NK-92 (cell line): ENCODE measurements around the gene LAGE3.

Source experiments
- DNase-seq: peaks from one replicate; lab custom pipeline; 2025; ENCODE audit not compliant: unreplicated experiment; lab: John Stamatoyannopoulos, UW

LAGE3 gene

GRCh38 chrX:154436983-154437752 is 41.9 kb downstream of the LAGE3 start, which contains the start of gene GDI1:
Gene GDI1 (plus strand): TSS chrX:154437154. CDS start chrX:154437255, 101 bp downstream.
- no peak for DNase-seq

- no peak for DNase-seq
Measured at GRCh38 chrX:154436374-154436982, 42.6 kb downstream of the LAGE3 start.

- DNase-seq, result no peak
Measured at GRCh38 chrX:154435171-154435733, 43.8 kb downstream of the LAGE3 start.

DNA sequence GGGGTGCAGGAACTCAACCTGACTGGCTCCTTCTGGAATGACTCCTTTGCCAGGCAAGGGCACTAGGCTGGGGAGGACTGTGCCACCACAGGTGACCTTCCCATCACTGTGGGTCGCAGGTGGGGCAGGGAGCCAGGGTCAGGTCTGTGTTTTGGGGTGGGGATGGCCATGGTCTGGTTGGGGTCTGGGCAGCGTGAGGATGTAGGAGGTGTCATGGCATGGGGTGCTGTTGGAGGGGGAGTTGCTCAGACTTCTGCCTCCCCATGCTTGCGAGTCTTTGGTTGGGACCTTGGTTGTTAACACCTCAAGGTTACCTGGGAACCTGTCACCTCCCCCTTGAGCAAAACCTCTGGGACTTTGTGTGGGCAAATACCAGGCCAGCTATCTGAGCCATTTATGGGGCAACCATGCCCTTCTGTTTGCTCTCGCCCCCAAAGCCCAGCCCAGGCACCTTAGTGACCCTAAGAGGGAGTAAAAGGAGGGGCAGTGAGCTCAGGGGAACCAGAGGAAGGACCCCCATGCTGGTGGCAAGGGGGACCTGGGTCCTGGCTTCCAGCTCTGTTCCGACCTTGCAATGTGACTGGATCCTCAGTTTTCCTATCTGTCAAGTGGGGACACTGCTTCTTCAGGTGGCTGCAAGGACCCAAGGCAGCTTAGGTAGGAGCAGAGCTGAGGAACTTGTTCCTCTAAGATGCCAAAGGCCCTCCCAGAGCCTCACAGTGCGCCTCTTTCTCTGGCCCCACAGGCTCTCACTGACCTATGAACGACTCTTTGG is 44.5 kb downstream of the LAGE3 start:
- no peak for DNase-seq

DNA sequence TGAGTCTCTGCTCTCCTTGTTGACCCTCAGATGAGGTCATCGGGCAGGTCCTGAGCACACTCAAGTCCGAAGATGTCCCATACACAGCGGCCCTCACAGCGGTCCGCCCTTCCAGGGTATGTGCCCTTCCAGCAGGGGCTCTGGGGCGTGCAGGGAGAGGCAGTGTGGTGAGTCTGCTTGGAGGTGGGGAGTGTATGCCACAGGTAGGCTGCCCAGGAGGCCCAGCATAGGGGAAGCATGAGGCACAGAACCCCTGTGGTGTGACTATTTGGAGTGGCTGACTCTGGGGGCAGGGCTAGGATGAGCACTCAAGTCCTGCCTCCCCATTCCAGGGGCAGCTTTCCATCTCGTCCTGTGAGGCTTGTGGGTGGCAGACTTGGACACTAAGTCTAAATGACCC is 45.5 kb downstream of the LAGE3 start:
- no peak for DNase-seq

DNA sequence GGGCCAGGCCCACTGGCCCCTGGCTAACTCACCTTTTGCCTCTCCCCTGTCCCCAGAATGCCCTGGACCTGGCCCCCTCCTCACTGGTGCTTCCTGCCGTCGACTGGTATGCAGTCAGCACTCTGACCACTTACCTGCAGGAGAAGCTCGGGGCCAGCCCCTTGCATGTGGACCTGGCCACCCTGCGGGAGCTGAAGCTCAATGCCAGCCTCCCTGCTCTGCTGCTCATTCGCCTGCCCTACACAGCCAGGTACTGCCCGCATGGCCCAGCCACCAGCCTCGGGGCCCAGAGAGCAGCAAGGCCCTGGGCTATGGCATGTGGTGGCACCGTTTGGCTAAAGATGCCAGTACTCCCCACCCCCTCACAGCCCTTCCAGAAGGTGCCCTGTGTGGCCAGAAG is 46.9 kb downstream of the LAGE3 start:
- DNase-seq, result no peak

DNA sequence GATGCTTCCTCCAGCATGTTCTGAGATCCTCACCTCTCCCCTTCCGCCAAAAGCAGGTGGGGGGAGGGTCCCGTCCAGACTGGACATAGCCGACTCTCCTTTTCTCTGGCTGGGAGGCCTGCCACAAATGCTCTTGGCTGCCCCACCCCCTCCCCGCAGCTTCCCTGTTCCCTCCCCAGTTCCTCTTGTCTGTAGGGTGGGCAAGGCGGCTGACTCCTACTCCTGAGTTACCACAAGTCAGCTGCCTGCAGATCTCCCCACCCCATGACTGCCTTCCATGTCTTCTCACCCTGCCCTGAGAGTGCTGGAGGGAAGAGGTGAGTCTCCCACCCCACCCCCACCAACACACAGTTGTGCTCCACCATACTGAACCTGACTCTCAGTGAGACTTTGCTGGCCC is 47.7 kb downstream of the LAGE3 start:
- DNase-seq, result no peak

GRCh38 chrX:154430916-154431315 is 48.2 kb downstream of the LAGE3 start:
- DNase-seq, result no peak

DNA sequence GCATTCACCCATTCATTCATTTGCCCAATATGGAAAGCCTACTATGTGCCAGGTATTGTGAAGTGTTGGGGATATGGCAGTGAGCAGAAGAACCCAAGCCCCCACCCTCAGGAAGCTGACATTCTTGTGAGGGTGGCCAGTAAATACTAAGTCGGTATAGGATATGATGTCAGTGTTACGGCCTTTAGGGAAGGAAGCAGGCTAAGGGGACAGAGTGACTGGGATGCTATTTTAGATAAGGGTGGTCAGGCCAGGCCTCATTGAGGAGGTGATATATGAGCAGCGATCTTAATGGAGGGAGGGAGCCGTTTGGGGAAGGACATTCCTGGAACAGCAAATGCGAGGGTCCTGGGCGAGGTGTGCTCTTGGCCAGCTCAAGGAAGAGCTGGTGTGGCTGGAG is 48.6 kb downstream of the LAGE3 start:
- no peak for DNase-seq

DNA sequence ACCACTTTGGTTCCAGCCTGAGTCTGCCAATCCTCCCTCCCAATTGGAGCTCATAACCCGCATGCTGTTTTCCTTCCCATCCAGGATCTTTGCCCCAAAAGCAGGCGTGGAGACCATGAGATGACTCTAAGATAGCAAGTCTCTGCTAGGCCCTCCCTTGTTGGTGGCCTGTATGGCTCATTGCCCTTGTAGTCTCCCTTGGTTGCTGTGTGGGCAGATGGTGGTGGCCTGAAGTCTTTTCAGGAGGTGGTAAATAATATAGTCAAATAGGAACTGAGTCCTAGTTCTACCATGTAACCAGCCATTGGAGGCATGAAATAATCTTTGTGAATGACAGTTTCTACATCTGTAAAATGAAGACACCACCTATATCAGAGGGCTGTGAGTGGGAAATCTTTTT is 49.4 kb downstream of the LAGE3 start:
- no peak for DNase-seq

DNA sequence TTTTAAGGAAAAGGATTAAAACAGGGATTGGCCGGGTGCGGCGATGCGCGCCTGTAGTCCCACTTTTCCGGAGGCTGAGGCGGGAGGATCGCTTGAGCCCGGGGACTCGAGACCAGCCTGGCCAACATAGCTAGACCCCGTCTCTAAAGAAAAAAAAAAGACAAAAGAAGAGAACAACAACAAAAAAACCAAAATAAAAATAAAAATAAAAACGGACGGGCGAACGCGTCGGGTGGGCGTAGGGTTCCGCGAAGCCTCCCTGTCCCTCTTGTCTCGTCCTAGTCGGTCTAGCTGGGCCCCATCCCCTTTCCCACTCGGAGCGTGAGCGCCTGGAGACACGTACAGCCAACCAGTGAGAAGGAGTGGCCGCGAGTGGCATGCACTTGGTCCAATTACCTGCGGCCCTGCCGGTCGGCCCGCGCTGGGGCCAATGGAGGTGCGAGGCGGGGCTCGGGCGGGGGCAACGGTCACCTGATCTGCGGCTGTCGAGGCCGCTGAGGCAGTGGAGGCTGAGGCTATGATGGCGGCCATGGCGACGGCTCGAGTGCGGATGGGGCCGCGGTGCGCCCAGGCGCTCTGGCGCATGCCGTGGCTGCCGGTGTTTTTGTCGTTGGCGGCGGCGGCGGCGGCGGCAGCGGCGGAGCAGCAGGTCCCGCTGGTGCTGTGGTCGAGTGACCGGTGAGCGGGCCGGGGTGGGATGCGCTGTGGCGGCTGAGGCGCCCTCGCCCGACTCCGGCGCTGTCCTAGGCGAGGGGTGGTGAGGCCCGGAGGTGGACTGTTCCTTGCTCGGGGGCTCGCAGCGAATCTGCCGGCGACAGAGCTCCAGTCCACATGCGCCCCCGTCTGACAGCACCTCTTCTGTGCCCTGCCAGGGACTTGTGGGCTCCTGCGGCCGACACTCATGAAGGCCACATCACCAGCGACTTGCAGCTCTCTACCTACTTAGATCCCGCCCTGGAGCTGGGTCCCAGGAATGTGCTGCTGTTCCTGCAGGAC is 50.6 kb downstream of the LAGE3 start, which contains the start of gene ATP6AP1:
Gene ATP6AP1, plus strand, starts transcription at position 502 of the 996 bp plus-strand sequence. Its CDS starts 16 bp downstream, at position 518.
- peak; percentile 31 for DNase-seq
